Neuron (in vitro differentiated cells): ENCODE data around the gene MCAM.

Experiments
- H2AFZ ChIP-seq: one replicate; pipeline ENCODE4 v1.6.1; 2013; ENCODE audit warnings: low read depth, mild to moderate bottlenecking, inconsistent platforms, low read length, moderate library complexity
- H3K27me3 ChIP-seq: one replicate; pipeline ENCODE4 v1.6.1; 2013; ENCODE audit warnings: low read length; ENCODE audit not compliant: insufficient read depth
- H3K36me3 ChIP-seq: one replicate; pipeline ENCODE4 v1.6.1; 2013; ENCODE audit warnings: low read length; ENCODE audit not compliant: insufficient read depth
- H3K4me1 ChIP-seq: one replicate; pipeline ENCODE4 v1.6.1; 2013; ENCODE audit warnings: low read length; ENCODE audit not compliant: insufficient read depth
- H3K4me3 ChIP-seq: 2 replicates; pipeline ENCODE4 v1.5.1; 2013; ENCODE audit warnings: mild to moderate bottlenecking, low read length, moderate library complexity
- H3K9me3 ChIP-seq: one replicate; pipeline ENCODE4 v1.6.1; 2013; ENCODE audit warnings: low read length

Gene MCAM

GRCh38 chr11:119341222-119342022 lies 24.5 kb upstream of the MCAM start:
- Histone ChIP-seq H3K27me3 (peaks cover 41% of the 10 kb centered on the region), H3K4me1 (peaks cover 28% of the 10 kb centered on the region), H3K36me3 (peaks cover 4% of the 10 kb centered on the region), H2AFZ (no peak overlapping the region), H3K4me3 (no peak overlapping the region), H3K9me3 (no peaks in the 10 kb centered on the region)

DNA sequence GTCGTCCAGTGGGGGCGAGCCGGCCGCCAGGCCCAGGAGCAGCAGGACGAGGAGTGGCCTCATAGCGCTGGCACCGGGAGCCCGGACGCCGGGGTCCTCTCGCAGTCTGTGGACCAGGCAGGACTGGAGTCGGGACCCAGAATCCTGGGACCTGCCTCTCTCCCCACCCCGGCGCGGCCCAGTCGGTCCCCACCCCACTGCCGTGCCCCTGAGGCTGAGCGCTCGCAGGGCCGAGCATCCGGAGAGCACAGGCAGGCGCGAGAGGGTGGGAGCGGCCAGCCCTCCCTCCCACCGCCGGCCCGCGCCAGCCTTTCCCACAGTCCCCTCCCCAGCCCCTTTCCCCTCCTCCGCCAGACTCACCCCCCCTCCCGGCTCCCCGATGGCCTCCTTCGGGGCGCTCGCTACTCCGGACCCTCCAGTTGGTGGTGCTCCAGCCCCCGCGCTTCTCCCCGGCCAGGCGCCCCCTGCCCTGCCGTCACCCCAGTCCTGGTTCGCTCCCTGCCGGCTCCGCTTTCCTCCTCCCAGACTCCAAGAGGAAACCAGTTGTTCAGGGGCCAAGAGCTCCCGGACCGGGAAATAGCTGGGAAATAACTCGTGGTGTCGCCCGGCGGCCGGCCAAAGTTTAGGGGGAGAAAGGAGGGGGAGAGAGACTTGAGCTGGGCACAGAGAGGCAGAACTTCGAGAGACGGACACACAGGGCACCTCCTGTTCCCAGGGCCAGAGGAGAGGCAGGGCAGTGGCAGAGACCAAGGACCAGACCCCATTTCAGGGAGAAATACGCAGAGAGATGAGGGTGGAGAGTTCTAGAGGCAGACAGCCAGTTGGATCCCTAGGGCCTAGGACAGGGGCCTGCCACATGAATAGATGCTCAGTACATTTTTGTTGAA lies 23.6 kb upstream of the MCAM start, which contains the start of gene C1QTNF5:
Gene C1QTNF5, minus strand, starts transcription at position 549 of the 887 bp plus-strand sequence. Its CDS starts 486 bp downstream, at position 63.
- H3K27me3 ChIP-seq = peaks cover 39% of the 10 kb centered on the region
- H3K9me3 ChIP-seq = no peaks in the 10 kb centered on the region
- peak within 1 kb of the TSS; percentile 50 for H2AFZ ChIP-seq
- peaks cover 35% of the 10 kb centered on the region for H3K4me1 ChIP-seq
- H3K4me3 ChIP-seq = peak within 1 kb of the TSS; percentile 34
- H3K36me3 ChIP-seq = peaks cover 8% of the 10 kb centered on the region

DNA sequence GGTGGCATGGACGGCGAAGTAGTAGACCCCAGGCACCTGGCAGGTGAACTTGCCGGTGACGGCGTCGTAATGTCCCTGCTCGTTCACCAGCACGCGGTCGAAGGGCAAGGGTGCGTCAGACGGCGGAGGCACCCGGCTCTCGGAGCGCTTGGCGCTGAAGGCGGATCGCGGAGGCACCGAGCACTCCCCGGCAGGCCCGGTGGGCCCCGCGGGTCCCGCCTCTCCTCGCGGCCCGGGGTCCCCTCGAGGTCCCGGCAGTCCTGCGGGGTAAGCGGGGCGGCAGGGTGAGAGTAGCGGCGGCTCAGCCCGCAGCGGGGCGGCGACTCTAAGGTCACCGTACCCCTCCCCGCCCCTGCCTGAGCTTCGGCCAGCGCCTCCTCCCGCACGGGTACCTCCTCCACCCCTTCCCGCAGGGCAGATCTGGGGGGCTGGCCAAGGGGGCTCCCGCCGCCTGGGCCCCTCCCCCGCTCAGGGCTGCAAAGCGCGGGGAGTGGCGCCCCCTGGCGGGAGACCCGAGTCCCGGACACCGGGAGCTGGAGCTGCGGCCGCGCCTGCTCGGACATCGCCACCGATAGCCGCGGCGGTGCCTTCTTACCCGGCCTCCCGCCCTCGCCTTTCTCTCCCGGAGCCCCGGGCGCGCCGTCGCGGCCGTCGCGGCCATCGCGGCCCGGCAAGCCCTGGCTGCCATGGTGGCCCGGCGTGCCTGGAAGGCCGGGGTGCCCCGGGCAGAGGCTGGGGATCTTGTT lies 22.8 kb upstream of the MCAM start:
- H3K4me1 ChIP-seq = peaks cover 43% of the 10 kb centered on the region
- peak overlapping the region; percentile 34 for H3K4me3 ChIP-seq
- peaks cover 8% of the 10 kb centered on the region for H3K36me3 ChIP-seq
- no peaks in the 10 kb centered on the region for H3K9me3 ChIP-seq
- peaks cover 36% of the 10 kb centered on the region for H3K27me3 ChIP-seq
- peak overlapping the region; percentile 50 for H2AFZ ChIP-seq

- H2AFZ ChIP-seq = no peak overlapping the region
- peaks cover 8% of the 10 kb centered on the region for H3K36me3 ChIP-seq
- H3K4me3 ChIP-seq = no peak overlapping the region
- H3K9me3 ChIP-seq = no peaks in the 10 kb centered on the region
- peaks cover 32% of the 10 kb centered on the region for H3K27me3 ChIP-seq
- H3K4me1 ChIP-seq = peaks cover 44% of the 10 kb centered on the region
These were observed 22.1 kb upstream of the MCAM start for GRCh38 chr11:119338965-119339588.

- H2AFZ ChIP-seq = no peak overlapping the region
- peaks cover 44% of the 10 kb centered on the region for H3K4me1 ChIP-seq
- H3K27me3 ChIP-seq = peaks cover 27% of the 10 kb centered on the region
- no peak overlapping the region for H3K4me3 ChIP-seq
- peaks cover 8% of the 10 kb centered on the region for H3K36me3 ChIP-seq
- H3K9me3 ChIP-seq = no peaks in the 10 kb centered on the region
These were observed 21.5 kb upstream of the MCAM start for GRCh38 chr11:119338318-119338890.

- no peak overlapping the region for H3K4me3 ChIP-seq
These were observed 20.8 kb upstream of the MCAM start for GRCh38 chr11:119337581-119338317.

GRCh38 chr11:119336744-119337469 lies 20.0 kb upstream of the MCAM start:
- Histone ChIP-seq H3K27me3 (peaks cover 17% of the 10 kb centered on the region), H3K4me3 (no peak overlapping the region), H3K4me1 (peaks cover 44% of the 10 kb centered on the region), H3K9me3 (no peaks in the 10 kb centered on the region), H2AFZ (no peak overlapping the region), H3K36me3 (peaks cover 8% of the 10 kb centered on the region)

More at GRCh38 chr11:119337581-119338317, 20.8 kb upstream of the MCAM start:
- H3K9me3 ChIP-seq = no peaks in the 10 kb centered on the region
- H3K27me3 ChIP-seq = peaks cover 26% of the 10 kb centered on the region
- H3K4me1 ChIP-seq = peaks cover 44% of the 10 kb centered on the region
- H2AFZ ChIP-seq = no peak overlapping the region
- H3K36me3 ChIP-seq = peaks cover 8% of the 10 kb centered on the region

- Histone ChIP-seq H3K9me3 (no peaks in the 10 kb centered on the region), H3K36me3 (peaks cover 8% of the 10 kb centered on the region), H3K4me3 (peak overlapping the region; percentile 87), H2AFZ (no peak overlapping the region), H3K4me1 (peaks cover 37% of the 10 kb centered on the region), H3K27me3 (peaks cover 7% of the 10 kb centered on the region)
These were observed 19.0 kb upstream of the MCAM start for GRCh38 chr11:119335655-119336543.

DNA sequence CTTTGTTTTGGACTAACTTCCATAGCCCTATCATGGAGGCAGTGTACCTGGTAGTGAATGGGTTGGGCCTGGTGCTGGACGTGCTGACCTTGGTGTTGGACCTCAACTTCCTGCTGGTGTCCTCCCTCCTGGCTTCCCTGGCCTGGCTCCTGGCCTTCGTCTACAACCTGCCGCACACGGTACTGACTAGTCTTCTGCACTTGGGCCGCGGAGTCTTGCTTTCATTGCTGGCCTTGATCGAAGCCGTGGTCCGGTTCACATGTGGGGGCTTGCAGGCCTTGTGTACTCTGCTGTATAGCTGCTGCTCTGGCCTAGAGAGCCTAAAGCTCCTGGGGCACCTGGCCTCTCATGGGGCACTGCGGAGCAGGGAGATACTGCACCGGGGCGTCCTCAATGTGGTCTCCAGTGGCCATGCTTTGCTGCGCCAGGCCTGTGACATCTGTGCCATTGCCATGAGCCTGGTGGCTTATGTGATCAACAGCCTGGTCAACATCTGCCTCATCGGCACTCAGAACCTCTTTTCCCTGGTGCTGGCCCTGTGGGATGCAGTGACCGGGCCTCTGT lies 18.2 kb upstream of the MCAM start:
- peaks cover 33% of the 10 kb centered on the region for H3K4me1 ChIP-seq
- H3K36me3 ChIP-seq = peaks cover 8% of the 10 kb centered on the region
- peak overlapping the region; percentile 87 for H3K4me3 ChIP-seq
- H3K9me3 ChIP-seq = no peaks in the 10 kb centered on the region
- H3K27me3 ChIP-seq = peaks cover 6% of the 10 kb centered on the region
- H2AFZ ChIP-seq = no peak overlapping the region

DNA sequence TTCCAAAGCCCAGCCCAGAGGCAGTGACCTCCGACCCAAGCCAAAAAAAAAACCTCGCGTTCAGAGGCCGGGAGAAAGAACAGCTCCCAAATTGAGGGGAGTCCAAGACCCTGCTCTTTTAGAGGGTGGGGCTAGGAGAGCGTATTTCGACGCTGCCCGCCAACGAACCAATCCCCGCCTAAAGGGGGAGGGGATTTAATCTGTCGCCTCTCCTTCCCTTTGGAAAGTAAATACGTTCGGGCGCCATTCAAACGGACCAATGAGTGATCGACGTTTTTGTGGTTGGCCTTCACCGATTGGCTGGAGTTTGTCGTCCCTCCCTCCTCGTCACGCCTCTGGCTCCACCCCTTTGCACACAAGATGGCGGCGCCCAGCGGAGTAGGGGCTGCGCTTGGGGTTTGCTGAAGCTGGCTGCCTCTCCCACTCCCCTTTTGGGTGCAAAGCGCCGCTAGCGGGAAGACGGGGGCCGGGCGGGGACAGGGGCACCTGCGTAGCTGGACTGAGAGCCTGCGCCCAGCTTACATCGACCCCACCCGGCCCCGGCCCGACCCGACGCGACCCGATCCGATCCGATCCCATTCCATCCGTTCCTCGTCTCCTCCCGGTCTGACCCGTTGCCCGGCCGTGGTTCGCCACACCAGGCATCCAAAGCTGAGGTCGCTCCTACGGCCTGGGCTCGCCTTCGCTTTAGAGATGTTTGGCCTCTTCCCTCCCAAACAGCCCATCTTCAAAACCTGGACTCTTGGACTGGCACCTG lies 17.4 kb upstream of the MCAM start, which contains the start of gene RNF26:
Gene RNF26, plus strand, starts transcription at position 354 of the 757 bp plus-strand sequence. CDS start 596 bp downstream, outside the sequence.
- H3K9me3 ChIP-seq = no peaks in the 10 kb centered on the region
- peak within 1 kb of the TSS; percentile 89 for H2AFZ ChIP-seq
- H3K4me1 ChIP-seq = peaks cover 32% of the 10 kb centered on the region
- peak within 1 kb of the TSS; percentile 87 for H3K4me3 ChIP-seq
- H3K36me3 ChIP-seq = peaks cover 8% of the 10 kb centered on the region
- H3K27me3 ChIP-seq = peaks cover 3% of the 10 kb centered on the region
